WERI-Rb-1 (cell line): ENCODE results near the gene SPP2.

Experiments
- DNase-seq: peaks from one replicate; pipeline ENCODE4 v3.0.0-alpha.2; 2020
- H3K27ac ChIP-seq: fragments of 250-450 bp; sonication (Bioruptor Pico); 2 replicates; pipeline ENCODE4 v1.5.1; 2020; ENCODE audit warnings: mild to moderate bottlenecking, moderate library complexity
- H3K27me3 ChIP-seq: fragments of 250-450 bp; sonication (Bioruptor Pico); 2 replicates; pipeline ENCODE4 v1.5.1; 2021; ENCODE audit warnings: mild to moderate bottlenecking, low read depth, moderate library complexity; ENCODE audit not compliant: insufficient read depth, severe bottlenecking
- H3K36me3 ChIP-seq: fragments of 250-450 bp; sonication (Bioruptor Pico); 2 replicates; pipeline ENCODE4 v1.5.1; 2020; ENCODE audit warnings: mild to moderate bottlenecking, moderate library complexity
- H3K4me3 ChIP-seq: 2 replicates; pipeline ENCODE4 v1.5.1; 2011; ENCODE audit warnings: low read depth, mild to moderate bottlenecking, control low read depth, low read length
- H3K9me3 ChIP-seq: fragments of 250-450 bp; sonication (Bioruptor Pico); 2 replicates; pipeline ENCODE4 v1.5.1; 2021; ENCODE audit warnings: mild to moderate bottlenecking, moderate library complexity; ENCODE audit not compliant: severe bottlenecking
- CTCF ChIP-seq: IDR thresholded peaks from 2 replicates; pipeline ENCODE4 v1.5.1; 2011; ENCODE audit warnings: low read depth, mild to moderate bottlenecking, control low read depth, inconsistent platforms, low read length

The SPP2 gene

GRCh38 chr2:234029150-234029733 lies 21.3 kb upstream of the SPP2 start:
- no peaks in the 10 kb centered on the region for H3K27me3 ChIP-seq
- H3K4me3 ChIP-seq: no peak overlapping the region
- TF ChIP-seq CTCF: no peak
- H3K36me3 ChIP-seq: no peaks in the 10 kb centered on the region
- no peak for DNase-seq
- H3K27ac ChIP-seq: no peak overlapping the region
- H3K9me3 ChIP-seq: peaks cover 8% of the 10 kb centered on the region

- Histone ChIP-seq H3K27me3 (no peaks in the 10 kb centered on the region), H3K4me3 (no peak overlapping the region), H3K27ac (no peak overlapping the region), H3K36me3 (no peaks in the 10 kb centered on the region), H3K9me3 (peaks cover 11% of the 10 kb centered on the region)
- no peak for DNase-seq
- TF ChIP-seq CTCF: no peak
Observed at GRCh38 chr2:234031207-234031606, 19.3 kb upstream of the SPP2 start.

GRCh38 chr2:234032279-234032856 lies 18.1 kb upstream of the SPP2 start:
- no peak overlapping the region for H3K4me3 ChIP-seq
- no peak for DNase-seq
- no peak overlapping the region for H3K27ac ChIP-seq
- no peaks in the 10 kb centered on the region for H3K36me3 ChIP-seq
- no peaks in the 10 kb centered on the region for H3K27me3 ChIP-seq
- no peak for TF ChIP-seq CTCF
- H3K9me3 ChIP-seq: peaks cover 11% of the 10 kb centered on the region

GRCh38 chr2:234033174-234033573 lies 17.3 kb upstream of the SPP2 start:
- Histone ChIP-seq H3K4me3 (no peak overlapping the region), H3K36me3 (no peaks in the 10 kb centered on the region), H3K27me3 (no peaks in the 10 kb centered on the region), H3K9me3 (peaks cover 11% of the 10 kb centered on the region), H3K27ac (no peak overlapping the region)
- no peak for DNase-seq
- no peak for TF ChIP-seq CTCF

- Histone ChIP-seq H3K9me3 (peaks cover 11% of the 10 kb centered on the region), H3K27ac (no peak overlapping the region), H3K4me3 (no peak overlapping the region), H3K27me3 (no peaks in the 10 kb centered on the region), H3K36me3 (no peaks in the 10 kb centered on the region)
- DNase-seq: no peak
- no peak for TF ChIP-seq CTCF
Observed at GRCh38 chr2:234033885-234034284, 16.6 kb upstream of the SPP2 start.
